GM12878 (cell line): ENCODE measurements around the gene SMPD2. TPM values are rescaled to one million over a fixed set of nuclear protein-coding genes. Genes with fewer than 3 reads are reported as not detected.
A peak's percentile ranks its signal among the peaks of the same experiment; 100 is the strongest.

Experiments used
- ATAC-seq: fragments of 200-7000 bp; cut with Tn5 transposase; 3 replicates; pipeline ENCODE4 v1.9.1; 2020; ENCODE audit warnings: mild to moderate bottlenecking, moderate library complexity
- BruUV-seq: library from RNA; stranded (reverse); fragments of 400-500 nt; replicated peaks from 2 replicates; lab custom pipeline; 2021; lab: Mats Ljungman, UMichigan
- CTCF ChIA-PET: fragments of 300-600 bp; sonication (Branson Sonifier 250); formaldehyde crosslinking; extraction: SDS; loops from one replicate; lab custom pipeline; 2021; ENCODE audit warnings: inconsistent platforms; lab: Yijun Ruan, JAX
- POLR2A ChIA-PET: fragments of 350-600 bp; formaldehyde crosslinking; extraction: SDS; loops from one replicate; lab custom pipeline; 2021; ENCODE audit warnings: inconsistent platforms; lab: Charles Lee
- RAD21 ChIA-PET: fragments of 300-600 bp; sonication (Branson Sonifier 250); formaldehyde crosslinking; loops from one replicate; lab custom pipeline; 2023; ENCODE audit warnings: antibody characterized with exemption; ENCODE audit not compliant: unreplicated experiment; lab: Charles Lee
- SMC1A ChIA-PET: fragments of 300-600 bp; sonication (Branson Sonifier 250); formaldehyde crosslinking; loops from one replicate; lab custom pipeline; 2023; ENCODE audit not compliant: unreplicated experiment, uncharacterized antibody; lab: Charles Lee
- DNase-seq: peaks from one replicate; pipeline ENCODE4 v3.0.0-alpha.2; 2011; ENCODE audit warnings: low read depth, low spot score
- FAIRE-seq: peaks from 3 replicates; lab custom pipeline; 2011; peaks lifted over from hg19 to GRCh38; lab: Jason Lieb, UNC
- H2AFZ ChIP-seq: 2 replicates; pipeline ENCODE4 v1.6.0; 2011; ENCODE audit warnings: low read depth, low read length, control low read depth; ENCODE audit not compliant: control insufficient read depth
- H3K27ac ChIP-seq: 2 replicates; pipeline ENCODE4 v1.5.1; 2011; ENCODE audit warnings: control low read depth; ENCODE audit not compliant: control insufficient read depth, insufficient read depth
- H3K27me3 ChIP-seq, 2 experiments: replicated peaks in 1 of 2; 2 replicates each; pipeline versions ENCODE4 v1.6.0 to v1.6.1; 2011; ENCODE audit warnings: low read length in 1 of 2; ENCODE audit not compliant: control insufficient read depth in 2 of 2, insufficient read depth in 2 of 2
- H3K36me3 ChIP-seq, 2 experiments: 2 replicates each; pipeline ENCODE4 v1.5.1; 2011; ENCODE audit warnings: low read length in 1 of 2; ENCODE audit not compliant: control insufficient read depth in 2 of 2, insufficient read depth in 2 of 2
- H3K4me1 ChIP-seq: 2 replicates; pipeline ENCODE4 v1.6.1; 2011; ENCODE audit warnings: mild to moderate bottlenecking, low read length, moderate library complexity, mixed read lengths; ENCODE audit not compliant: control insufficient read depth, insufficient read depth
- H3K4me2 ChIP-seq: 2 replicates; pipeline ENCODE4 v1.6.0; 2011; ENCODE audit warnings: control low read depth; ENCODE audit not compliant: control insufficient read depth, insufficient read depth
- H3K4me3 ChIP-seq: fragments of 200-600 bp; sonication (generic); 2 replicates; pipeline ENCODE4 v1.5.1; 2016
- H3K79me2 ChIP-seq: 2 replicates; pipeline ENCODE4 v1.6.0; 2011; ENCODE audit warnings: low read length; ENCODE audit not compliant: control insufficient read depth, insufficient read depth
- H3K9ac ChIP-seq: 2 replicates; pipeline ENCODE4 v1.8.0; 2011; ENCODE audit warnings: low read length, control low read depth, mixed read lengths; ENCODE audit not compliant: control insufficient read depth, insufficient read depth
- H3K9me3 ChIP-seq: replicated peaks from 3 replicates; pipeline ENCODE4 v1.5.1; 2011; ENCODE audit warnings: mild to moderate bottlenecking, low read length; ENCODE audit not compliant: control insufficient read depth, insufficient read depth
- H4K20me1 ChIP-seq: 2 replicates; pipeline ENCODE4 v1.6.0; 2011; ENCODE audit not compliant: control insufficient read depth, insufficient read depth
- CBX5 ChIP-seq: sonication (generic); IDR thresholded peaks from 2 replicates; pipeline ENCODE4 v1.6.1; 2016; ENCODE audit warnings: low read depth, moderate library complexity, mild to moderate bottlenecking, inconsistent platforms
- CHD4 ChIP-seq: fragments of 200-600 bp; sonication (generic); IDR thresholded peaks from 2 replicates; pipeline ENCODE4 v1.6.1; 2016; ENCODE audit warnings: mild to moderate bottlenecking
- IKZF1 ChIP-seq: fragments of 450-650 bp; conservative IDR thresholded peaks from 2 replicates; pipeline ENCODE4 v1.6.1; 2017; ENCODE audit warnings: antibody characterized with exemption, mild to moderate bottlenecking
- NR2F1 ChIP-seq: fragments of 450-650 bp; conservative IDR thresholded peaks from 2 replicates; pipeline ENCODE4 v1.6.1; 2017; ENCODE audit warnings: mild to moderate bottlenecking
- POLR2AphosphoS2 ChIP-seq: IDR thresholded peaks from 2 replicates; pipeline ENCODE4 v1.6.1; 2011; ENCODE audit warnings: low read depth, mild to moderate bottlenecking, low read length, improper control_type of control experiment, moderate library complexity
- SMAD5 ChIP-seq: IDR thresholded peaks from 2 replicates; pipeline ENCODE4 v1.6.1; 2016; ENCODE audit warnings: antibody characterized with exemption, low read depth
- YY1 ChIP-seq: IDR thresholded peaks from 2 replicates; pipeline ENCODE4 v1.6.1; 2011; ENCODE audit warnings: low read depth, mild to moderate bottlenecking, low read length
- WGBS: methylation state at CpG from one replicate; pipeline ENCODE4 v1.1.6; 2016; ENCODE audit warnings: low lambda C conversion rate; ENCODE audit not compliant: insufficient replicate concordance, insufficient coverage; ENCODE audit errors: missing lambda C conversion rate; 5-methylcytosine and 5-hydroxymethylcytosine counted together
- in situ Hi-C: fragments of 300-500 bp; cut with MboI; formaldehyde crosslinking; loops from 9 replicates; pipeline ENCODE4 v1.14.3; 2018; ENCODE audit warnings: mixed read lengths
- intact Hi-C: fragments of 100-400 bp; cut with micrococcal nuclease; formaldehyde crosslinking; loops from one replicate; pipeline ENCODE4 v1.14.2; 2022; ENCODE audit not compliant: unreplicated experiment
- polyA plus RNA-seq, 11 experiments: library from polyadenylated mRNA; depleted of rRNA in 4 of 11; unstranded in 6 of 11; stranded (reverse) in 5 of 11; fragments of >200 nt; fragmentation: Nextera tagmentation in 4 of 11; fragmentation: Illumina TruSeq in 1 of 11; extraction: Ambion mirVana in 4 of 11; extraction: Trizol in 1 of 11; gene quantifications; 1 replicate in 1 of 11; 2 replicates in 10 of 11; pipeline versions ENCODE4 v1.2.1 to v1.2.3, GENCODE V29; 2011 to 2016; ENCODE audit warnings: inconsistent platforms in 2 of 11, missing spikeins in 2 of 11, low read depth in 1 of 11
- total RNA-seq, 4 experiments: library from RNA; depleted of rRNA in 3 of 4; stranded (reverse); fragments of >200 nt in 3 of 4; fragmentation: Illumina TruSeq in 1 of 4; extraction: Trizol in 1 of 4; gene quantifications; 2 replicates each; pipeline versions ENCODE4 v1.2.1 to v1.2.3, GENCODE V29; 2013 to 2021
- TF ChIP-seq, protein P1 (sequence below): IDR thresholded peaks from 2 replicates; pipeline ENCODE4 v1.6.1; 2011; ENCODE audit warnings: borderline replicate concordance, low read depth, mild to moderate bottlenecking, moderate library complexity, mixed read lengths, low read length; ENCODE audit not compliant: insufficient read depth; ENCODE audit errors: extremely low read length
- TF ChIP-seq, protein P2 (sequence below): fragments of 450-650 bp; IDR thresholded peaks from 2 replicates; pipeline ENCODE4 v1.6.1; 2016; ENCODE audit warnings: mild to moderate bottlenecking
- TF ChIP-seq, protein P3 (sequence below): fragments of 450-650 bp; IDR thresholded peaks from 2 replicates; pipeline ENCODE4 v1.6.1; 2014; ENCODE audit warnings: mild to moderate bottlenecking

Gene SMPD2
- total and polyA plus RNA-seq, 10 of the 15 experiments (the other 5 are each of a cell fraction or from before 2014, with no cell fraction given): 0.06 to 15.4 (median 9.7) TPM

DNA sequence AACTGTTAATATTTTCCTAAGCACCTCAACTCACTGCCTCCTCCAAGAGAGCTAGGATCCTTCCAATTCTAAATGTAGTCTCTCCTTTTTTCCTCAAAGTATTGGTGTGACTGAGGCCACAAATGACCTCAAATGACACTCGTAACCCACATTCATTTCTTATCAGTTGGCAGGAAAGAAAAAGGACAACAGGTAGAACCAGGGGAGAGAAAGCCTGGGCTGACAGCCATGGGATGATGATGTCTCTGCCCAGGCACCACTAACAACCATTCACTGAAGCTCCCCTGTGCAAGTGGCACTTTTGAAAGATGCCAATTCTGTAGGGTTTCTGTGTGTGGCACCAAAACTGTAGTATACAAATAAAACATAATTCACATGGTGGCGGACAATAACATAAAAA is 35.1 kb downstream of the SMPD2 start:
- CTCF ChIA-PET: interaction anchor here (1.1 to 2.0 kb wide), 3 partner anchors 12 to 31 kb away, joined by 3 to 5 read pairs (median 4); no protein-coding TSS in a partner anchor
- intact Hi-C loops: loop anchor here (10.0 kb wide), 1 partner anchor 709 kb away; the partner anchor contains the start of gene CDC40
- no peak overlapping the region for H3K4me3 ChIP-seq

More for the DNA sequence above, 35.1 kb downstream of the SMPD2 start:
- Histone ChIP-seq H3K9me3 (no peaks in the 10 kb centered on the region), H3K4me2 (peak overlapping the region; percentile 46; the same call in 1 of the 2 replicates), H3K27me3 (no peaks in the 10 kb centered on the region), H3K79me2 (peaks cover 71% of the 10 kb centered on the region), H3K27ac (no peak overlapping the region), H4K20me1 (no peaks in the 10 kb centered on the region), H3K36me3 (peaks cover 5 to 24% of the 10 kb centered on the region in 2 experiments), H3K9ac (no peak overlapping the region)
- BruUV-seq: no TSS peak
- no peak for FAIRE-seq
- in situ Hi-C loops: no loop called here
- ChIA-PET POLR2A (interaction anchor here (0.9 to 1.6 kb wide), 3 partner anchors 10 to 34 kb away, joined by 3 to 4 read pairs (median 3); no protein-coding TSS in a partner anchor), SMC1A (interaction anchor here (3.6 to 9.4 kb wide), 2 partner anchors 12 to 19 kb away, joined by 14 to 148 read pairs; partner anchors contain the start of gene MICAL1)
- TF ChIP-seq CHD4 (no peak), SMAD5 (no peak), NR2F1 (no peak), POLR2AphosphoS2 (no peak), CBX5 (no peak), YY1 (no peak), IKZF1 (no peak)
- TF ChIP-seq, protein P1, sequence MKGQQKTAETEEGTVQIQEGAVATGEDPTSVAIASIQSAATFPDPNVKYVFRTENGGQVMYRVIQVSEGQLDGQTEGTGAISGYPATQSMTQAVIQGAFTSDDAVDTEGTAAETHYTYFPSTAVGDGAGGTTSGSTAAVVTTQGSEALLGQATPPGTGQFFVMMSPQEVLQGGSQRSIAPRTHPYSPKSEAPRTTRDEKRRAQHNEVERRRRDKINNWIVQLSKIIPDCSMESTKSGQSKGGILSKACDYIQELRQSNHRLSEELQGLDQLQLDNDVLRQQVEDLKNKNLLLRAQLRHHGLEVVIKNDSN: no peak
- TF ChIP-seq, protein P2, sequence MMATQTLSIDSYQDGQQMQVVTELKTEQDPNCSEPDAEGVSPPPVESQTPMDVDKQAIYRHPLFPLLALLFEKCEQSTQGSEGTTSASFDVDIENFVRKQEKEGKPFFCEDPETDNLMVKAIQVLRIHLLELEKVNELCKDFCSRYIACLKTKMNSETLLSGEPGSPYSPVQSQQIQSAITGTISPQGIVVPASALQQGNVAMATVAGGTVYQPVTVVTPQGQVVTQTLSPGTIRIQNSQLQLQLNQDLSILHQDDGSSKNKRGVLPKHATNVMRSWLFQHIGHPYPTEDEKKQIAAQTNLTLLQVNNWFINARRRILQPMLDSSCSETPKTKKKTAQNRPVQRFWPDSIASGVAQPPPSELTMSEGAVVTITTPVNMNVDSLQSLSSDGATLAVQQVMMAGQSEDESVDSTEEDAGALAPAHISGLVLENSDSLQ: no peak
- TF ChIP-seq, protein P3, sequence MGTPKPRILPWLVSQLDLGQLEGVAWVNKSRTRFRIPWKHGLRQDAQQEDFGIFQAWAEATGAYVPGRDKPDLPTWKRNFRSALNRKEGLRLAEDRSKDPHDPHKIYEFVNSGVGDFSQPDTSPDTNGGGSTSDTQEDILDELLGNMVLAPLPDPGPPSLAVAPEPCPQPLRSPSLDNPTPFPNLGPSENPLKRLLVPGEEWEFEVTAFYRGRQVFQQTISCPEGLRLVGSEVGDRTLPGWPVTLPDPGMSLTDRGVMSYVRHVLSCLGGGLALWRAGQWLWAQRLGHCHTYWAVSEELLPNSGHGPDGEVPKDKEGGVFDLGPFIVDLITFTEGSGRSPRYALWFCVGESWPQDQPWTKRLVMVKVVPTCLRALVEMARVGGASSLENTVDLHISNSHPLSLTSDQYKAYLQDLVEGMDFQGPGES: no peak
- TF ChIP-seq, all 136 proteins: peak for 0
- no peak for ATAC-seq
- 67% methylated on average over 2 of the region's 2 CpGs for WGBS
- RAD21 ChIA-PET: no interaction called here
- Histone ChIP-seq H3K4me1 (peaks cover 28% of the 10 kb centered on the region), H2AFZ (no peak overlapping the region)
- no peak for DNase-seq
